IMR-90 (cell line): Measurements from ENCODE around the gene DGKH. TPM values are rescaled to one million over a fixed set of nuclear protein-coding genes. Genes with fewer than 3 reads are reported as not detected.

Experiments
- ATAC-seq: fragments of 200-7000 bp; cut with Tn5 transposase; 2 replicates; pipeline ENCODE4 v1.9.1; 2020; ENCODE audit warnings: low read depth, mild to moderate bottlenecking, moderate library complexity
- BruUV-seq: library from RNA; stranded (reverse); fragments of 400-500 nt; replicated peaks from 2 replicates; lab custom pipeline; 2021; lab: Mats Ljungman, UMichigan
- CTCF ChIA-PET: fragments of 300-600 bp; formaldehyde crosslinking; extraction: SDS; loops from one replicate; lab custom pipeline; 2021; ENCODE audit warnings: antibody characterized with exemption; lab: Yijun Ruan, JAX
- POLR2A ChIA-PET: fragments of 300-600 bp; sonication (Branson Sonifier 250); formaldehyde crosslinking; loops from one replicate; lab custom pipeline; 2022; ENCODE audit warnings: antibody characterized with exemption; ENCODE audit not compliant: unreplicated experiment; lab: Charles Lee
- DNase-seq: peaks from one replicate; pipeline ENCODE4 v3.0.0; 2013
- H2AFZ ChIP-seq: replicated peaks from 2 replicates; pipeline ENCODE3; 2013; ENCODE audit warnings: low read length, mild to moderate bottlenecking; ENCODE audit not compliant: poor library complexity
- H2AK5ac ChIP-seq: 2 replicates; pipeline ENCODE4 v1.6.1; 2013; ENCODE audit warnings: low read depth, low read length, inconsistent platforms
- H2AK9ac ChIP-seq: replicated peaks from 2 replicates; pipeline ENCODE3; 2013; ENCODE audit warnings: mild to moderate bottlenecking, low read depth, low read length, moderate library complexity; ENCODE audit not compliant: poor library complexity
- H2BK120ac ChIP-seq: 2 replicates; pipeline ENCODE4 v1.6.1; 2013; ENCODE audit warnings: low read depth, low read length, inconsistent platforms
- H2BK15ac ChIP-seq: 3 replicates; pipeline ENCODE4 v1.6.1; 2013; ENCODE audit warnings: low read depth, low read length, inconsistent platforms
- H2BK20ac ChIP-seq: 2 replicates; pipeline ENCODE4 v1.6.1; 2013; ENCODE audit warnings: low read depth, mild to moderate bottlenecking, inconsistent platforms, low read length, moderate library complexity
- H2BK5ac ChIP-seq: 2 replicates; pipeline ENCODE4 v1.6.1; 2013; ENCODE audit warnings: mild to moderate bottlenecking, low read depth, low read length, inconsistent platforms; ENCODE audit not compliant: poor library complexity, severe bottlenecking
- H3K14ac ChIP-seq: replicated peaks from 2 replicates; pipeline ENCODE4 v1.6.1; 2013; ENCODE audit warnings: low read depth, low read length, inconsistent platforms
- H3K18ac ChIP-seq: 2 replicates; pipeline ENCODE4 v1.6.1; 2013; ENCODE audit warnings: low read depth, low read length, control low read depth
- H3K23ac ChIP-seq: 2 replicates; pipeline ENCODE4 v1.6.1; 2013; ENCODE audit warnings: low read depth, low read length, inconsistent platforms
- H3K27ac ChIP-seq: 2 replicates; pipeline ENCODE4 v1.5.1; 2013; ENCODE audit warnings: mild to moderate bottlenecking, control low read depth, low read length; ENCODE audit not compliant: insufficient read depth
- H3K27me3 ChIP-seq: 2 replicates; pipeline ENCODE4 v1.6.1; 2013; ENCODE audit warnings: low read length; ENCODE audit not compliant: control insufficient read depth, insufficient read depth
- H3K36me3 ChIP-seq: 2 replicates; pipeline ENCODE4 v1.6.1; 2013; ENCODE audit warnings: low read length, mixed read lengths; ENCODE audit not compliant: control insufficient read depth, insufficient read depth
- H3K4ac ChIP-seq: 2 replicates; pipeline ENCODE4 v1.6.1; 2013; ENCODE audit warnings: low read depth, low read length, inconsistent platforms
- H3K4me1 ChIP-seq: 2 replicates; pipeline ENCODE4 v1.6.1; 2013; ENCODE audit warnings: low read length, mixed read lengths; ENCODE audit not compliant: control insufficient read depth, insufficient read depth
- H3K4me2 ChIP-seq: 2 replicates; pipeline ENCODE4 v1.6.1; 2013; ENCODE audit warnings: low read depth, mild to moderate bottlenecking, control low read depth, low read length, moderate library complexity
- H3K4me3 ChIP-seq: 2 replicates; pipeline ENCODE4 v1.5.1; 2013; ENCODE audit warnings: low read depth, mild to moderate bottlenecking, control low read depth, low read length, moderate library complexity; ENCODE audit not compliant: insufficient read depth
- H3K56ac ChIP-seq: 2 replicates; pipeline ENCODE4 v1.6.1; 2013; ENCODE audit warnings: low read length, inconsistent platforms; ENCODE audit not compliant: insufficient read depth; ENCODE audit errors: extremely low read depth
- H3K79me1 ChIP-seq, 2 experiments: 2 replicates each; pipeline ENCODE4 v1.6.1; 2013; ENCODE audit warnings: low read length in 2 of 2, inconsistent platforms in 1 of 2, low read depth in 1 of 2
- H3K9ac ChIP-seq: 2 replicates; pipeline ENCODE4 v1.6.1; 2013; ENCODE audit warnings: low read depth, low read length, control low read depth
- H3K9me1 ChIP-seq: 2 replicates; pipeline ENCODE4 v1.6.1; 2013; ENCODE audit warnings: low read length, inconsistent platforms; ENCODE audit not compliant: insufficient read depth
- H3K9me3 ChIP-seq: 2 replicates; pipeline ENCODE4 v1.6.1; 2013; ENCODE audit warnings: low read length; ENCODE audit not compliant: control insufficient read depth, insufficient read depth
- H4K20me1 ChIP-seq: 2 replicates; pipeline ENCODE4 v1.6.1; 2013; ENCODE audit warnings: low read length, inconsistent platforms; ENCODE audit not compliant: insufficient read depth
- H4K5ac ChIP-seq: 2 replicates; pipeline ENCODE4 v1.6.1; 2013; ENCODE audit warnings: mild to moderate bottlenecking, low read depth, low read length, control low read depth
- H4K8ac ChIP-seq, 2 experiments: 2 replicates each; pipeline ENCODE4 v1.6.1; 2013; ENCODE audit warnings: low read depth in 2 of 2, low read length in 2 of 2, control low read depth in 1 of 2, inconsistent platforms in 1 of 2
- H4K91ac ChIP-seq: 2 replicates; pipeline ENCODE4 v1.6.1; 2013; ENCODE audit warnings: low read depth, low read length, inconsistent platforms; ENCODE audit not compliant: insufficient read depth
- BHLHE40 ChIP-seq: fragments of 150-350 bp; IDR thresholded peaks from 2 replicates; pipeline ENCODE4 v1.6.1; 2016; ENCODE audit warnings: mild to moderate bottlenecking, low read depth, low read length
- CEBPB ChIP-seq: IDR thresholded peaks from 2 replicates; pipeline ENCODE4 v1.6.1; 2012; ENCODE audit warnings: low read depth, low read length, improper control_type of control experiment
- CHD1 ChIP-seq: IDR thresholded peaks from 2 replicates; pipeline ENCODE4 v1.6.1; 2012; ENCODE audit warnings: low read depth, low read length, improper control_type of control experiment
- FOS ChIP-seq: fragments of 150-350 bp; IDR thresholded peaks from 2 replicates; pipeline ENCODE4 v1.6.1; 2016; ENCODE audit warnings: low read depth, low read length
- MAFK ChIP-seq: IDR thresholded peaks from 2 replicates; pipeline ENCODE4 v1.6.1; 2012; ENCODE audit warnings: low read depth, low read length, improper control_type of control experiment
- MAZ ChIP-seq: IDR thresholded peaks from 2 replicates; pipeline ENCODE4 v1.6.1; 2012; ENCODE audit warnings: low read depth, mild to moderate bottlenecking, low read length, improper control_type of control experiment, moderate library complexity, borderline replicate concordance
- MXI1 ChIP-seq: IDR thresholded peaks from 2 replicates; pipeline ENCODE4 v1.6.1; 2012; ENCODE audit warnings: low read depth, mild to moderate bottlenecking, low read length, moderate library complexity, borderline replicate concordance
- NFE2L2 ChIP-seq: fragments of 150-350 bp; IDR thresholded peaks from 2 replicates; pipeline ENCODE4 v1.6.1; 2016; ENCODE audit warnings: low read depth, mild to moderate bottlenecking, low read length
- POLR2A ChIP-seq: IDR thresholded peaks from 2 replicates; pipeline ENCODE4 v1.6.1; 2012; ENCODE audit warnings: mild to moderate bottlenecking, low read depth, low read length
- RAD21 ChIP-seq: IDR thresholded peaks from 2 replicates; pipeline ENCODE4 v1.6.1; 2012; ENCODE audit warnings: low read length, improper control_type of control experiment
- RCOR1 ChIP-seq: IDR thresholded peaks from 2 replicates; pipeline ENCODE4 v1.6.1; 2012; ENCODE audit warnings: mild to moderate bottlenecking, low read length, improper control_type of control experiment; ENCODE audit not compliant: insufficient replicate concordance
- RFX5 ChIP-seq: IDR thresholded peaks from 2 replicates; pipeline ENCODE4 v1.8.0; 2012; ENCODE audit warnings: low read depth, mild to moderate bottlenecking, low read length, moderate library complexity
- SMC3 ChIP-seq: fragments of 150-350 bp; IDR thresholded peaks from 2 replicates; pipeline ENCODE4 v1.6.1; 2016; ENCODE audit warnings: low read depth, mild to moderate bottlenecking, antibody characterized with exemption, low read length, moderate library complexity
- dilution Hi-C: fragments of 300-500 bp; cut with HindIII; formaldehyde crosslinking; loops from one replicate; pipeline ENCODE4 v1.14.3; 2018; ENCODE audit warnings: low sequenced_read_pairs; ENCODE audit not compliant: unreplicated experiment
- in situ Hi-C: fragments of 300-500 bp; cut with MboI; formaldehyde crosslinking; loops from 3 replicates; pipeline ENCODE4 v1.14.3; 2019; ENCODE audit warnings: low sequenced_read_pairs, inconsistent platforms, mixed read lengths
- intact Hi-C: fragments of 100-400 bp; cut with micrococcal nuclease; formaldehyde crosslinking; loops from 2 replicates; pipeline ENCODE4 v1.10.0; 2022
- polyA plus RNA-seq, 3 experiments: library from polyadenylated mRNA; depleted of rRNA; stranded (reverse); fragments of >200 nt; gene quantifications; 2 replicates each; pipeline ENCODE4 v1.2.3, GENCODE V29; 2012; ENCODE audit warnings: low replicate concordance in 1 of 3
- total RNA-seq: library from RNA; depleted of rRNA; stranded (reverse); fragments of >200 nt; gene quantifications from 2 replicates; pipeline ENCODE4 v1.2.3, GENCODE V29; 2012
- TF ChIP-seq, protein P1 (sequence below): fragments of 150-350 bp; IDR thresholded peaks from 2 replicates; pipeline ENCODE4 v1.6.1; 2016; ENCODE audit warnings: low read depth, mild to moderate bottlenecking, low read length, moderate library complexity, borderline replicate concordance
- TF ChIP-seq, protein P2 (sequence below): fragments of 150-350 bp; IDR thresholded peaks from 2 replicates; pipeline ENCODE4 v1.6.1; 2017; ENCODE audit warnings: mild to moderate bottlenecking, antibody characterized with exemption, low read length, low read depth
- TF ChIP-seq, protein P3 (sequence below): conservative IDR thresholded peaks from 2 replicates; pipeline ENCODE4 v1.5.1; 2012; ENCODE audit warnings: mild to moderate bottlenecking, low read depth, low read length, improper control_type of control experiment

Gene DGKH
- total and polyA plus RNA-seq, 2 of the 4 experiments (the other 2 are of a cell fraction) = 2.0 to 13.4 TPM

DNA sequence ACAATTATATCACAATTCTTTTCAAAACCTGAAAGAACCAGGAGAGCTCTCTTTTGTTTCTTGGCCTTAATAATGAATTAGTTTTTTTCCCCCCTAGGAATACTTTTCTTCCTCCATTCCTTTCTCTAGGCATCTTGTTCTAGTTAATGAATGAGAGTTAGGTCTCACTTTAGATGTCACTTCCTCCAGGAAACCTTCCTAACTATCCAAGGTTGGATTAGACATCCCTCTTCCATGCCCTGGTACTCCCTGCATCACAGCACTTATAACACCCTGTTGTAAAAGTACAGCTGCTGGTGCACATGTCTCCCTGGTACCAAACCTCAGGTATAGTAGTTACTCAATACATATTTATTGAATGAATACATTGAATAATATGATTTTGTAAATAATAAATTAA lies 21.2 kb upstream of the DGKH start:
- H3K79me1 ChIP-seq = no peaks in the 10 kb centered on the region
- H2BK15ac ChIP-seq = no peak overlapping the region; the same call in 2 of the 3 replicates
- no peaks in the 10 kb centered on the region for H4K20me1 ChIP-seq
- H3K4me2 ChIP-seq = no peak overlapping the region
- peaks cover 6% of the 10 kb centered on the region; the same call in 1 of the 2 replicates for H3K9me1 ChIP-seq
- no peaks in the 10 kb centered on the region for H3K4me1 ChIP-seq
- no peak overlapping the region; the same call in 1 of the 2 replicates for H3K4ac ChIP-seq
- no peak overlapping the region for H2AK9ac ChIP-seq
- H3K18ac ChIP-seq = no peak overlapping the region
- H2BK5ac ChIP-seq = no peak overlapping the region
- POLR2A ChIA-PET = no interaction called here
- BruUV-seq = no TSS peak
- in situ Hi-C loops = no loop called here
- H3K9me3 ChIP-seq = no peaks in the 10 kb centered on the region
- H3K14ac ChIP-seq = no peak overlapping the region
- H3K36me3 ChIP-seq = no peaks in the 10 kb centered on the region
- no peak overlapping the region for H3K4me3 ChIP-seq
- ATAC-seq (no peak), DNase-seq (no peak)
- dilution Hi-C loops = no loop called here
- no peak overlapping the region for H2AFZ ChIP-seq
- H3K56ac ChIP-seq = no peak overlapping the region
- no peak overlapping the region for H3K27ac ChIP-seq
- H2AK5ac ChIP-seq = no peak overlapping the region; the same call in 1 of the 2 replicates
- H2BK120ac ChIP-seq = no peak overlapping the region
- no peak overlapping the region for H3K9ac ChIP-seq
- CTCF ChIA-PET = interaction anchor here (0.9 kb wide), 1 partner anchor 15 kb away, joined by 4 read pairs; no protein-coding TSS in a partner anchor
- intact Hi-C loops = no loop called here
- H2BK20ac ChIP-seq = no peak overlapping the region
- TF ChIP-seq SMC3 = no peak
- TF ChIP-seq BHLHE40 = no peak
- TF ChIP-seq CHD1 = no peak
- TF ChIP-seq, protein P1, sequence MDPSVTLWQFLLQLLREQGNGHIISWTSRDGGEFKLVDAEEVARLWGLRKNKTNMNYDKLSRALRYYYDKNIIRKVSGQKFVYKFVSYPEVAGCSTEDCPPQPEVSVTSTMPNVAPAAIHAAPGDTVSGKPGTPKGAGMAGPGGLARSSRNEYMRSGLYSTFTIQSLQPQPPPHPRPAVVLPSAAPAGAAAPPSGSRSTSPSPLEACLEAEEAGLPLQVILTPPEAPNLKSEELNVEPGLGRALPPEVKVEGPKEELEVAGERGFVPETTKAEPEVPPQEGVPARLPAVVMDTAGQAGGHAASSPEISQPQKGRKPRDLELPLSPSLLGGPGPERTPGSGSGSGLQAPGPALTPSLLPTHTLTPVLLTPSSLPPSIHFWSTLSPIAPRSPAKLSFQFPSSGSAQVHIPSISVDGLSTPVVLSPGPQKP = no peak
- TF ChIP-seq FOS = no peak
- TF ChIP-seq, protein P2, sequence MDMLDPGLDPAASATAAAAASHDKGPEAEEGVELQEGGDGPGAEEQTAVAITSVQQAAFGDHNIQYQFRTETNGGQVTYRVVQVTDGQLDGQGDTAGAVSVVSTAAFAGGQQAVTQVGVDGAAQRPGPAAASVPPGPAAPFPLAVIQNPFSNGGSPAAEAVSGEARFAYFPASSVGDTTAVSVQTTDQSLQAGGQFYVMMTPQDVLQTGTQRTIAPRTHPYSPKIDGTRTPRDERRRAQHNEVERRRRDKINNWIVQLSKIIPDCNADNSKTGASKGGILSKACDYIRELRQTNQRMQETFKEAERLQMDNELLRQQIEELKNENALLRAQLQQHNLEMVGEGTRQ = no peak
- TF ChIP-seq RFX5 = no peak
- TF ChIP-seq, protein P3, sequence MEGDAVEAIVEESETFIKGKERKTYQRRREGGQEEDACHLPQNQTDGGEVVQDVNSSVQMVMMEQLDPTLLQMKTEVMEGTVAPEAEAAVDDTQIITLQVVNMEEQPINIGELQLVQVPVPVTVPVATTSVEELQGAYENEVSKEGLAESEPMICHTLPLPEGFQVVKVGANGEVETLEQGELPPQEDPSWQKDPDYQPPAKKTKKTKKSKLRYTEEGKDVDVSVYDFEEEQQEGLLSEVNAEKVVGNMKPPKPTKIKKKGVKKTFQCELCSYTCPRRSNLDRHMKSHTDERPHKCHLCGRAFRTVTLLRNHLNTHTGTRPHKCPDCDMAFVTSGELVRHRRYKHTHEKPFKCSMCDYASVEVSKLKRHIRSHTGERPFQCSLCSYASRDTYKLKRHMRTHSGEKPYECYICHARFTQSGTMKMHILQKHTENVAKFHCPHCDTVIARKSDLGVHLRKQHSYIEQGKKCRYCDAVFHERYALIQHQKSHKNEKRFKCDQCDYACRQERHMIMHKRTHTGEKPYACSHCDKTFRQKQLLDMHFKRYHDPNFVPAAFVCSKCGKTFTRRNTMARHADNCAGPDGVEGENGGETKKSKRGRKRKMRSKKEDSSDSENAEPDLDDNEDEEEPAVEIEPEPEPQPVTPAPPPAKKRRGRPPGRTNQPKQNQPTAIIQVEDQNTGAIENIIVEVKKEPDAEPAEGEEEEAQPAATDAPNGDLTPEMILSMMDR = no peak
- TF ChIP-seq NFE2L2 = no peak
- no peak for TF ChIP-seq MAFK
- no peak for TF ChIP-seq POLR2A
- no peak for TF ChIP-seq RCOR1
- no peak for TF ChIP-seq MAZ
- TF ChIP-seq CEBPB = no peak
- no peak for TF ChIP-seq RAD21
- TF ChIP-seq MXI1 = no peak
- H3K27me3 ChIP-seq = no peaks in the 10 kb centered on the region
- H4K8ac ChIP-seq = no peak overlapping the region
- H4K91ac ChIP-seq = no peak overlapping the region
- no peak overlapping the region for H3K23ac ChIP-seq
- no peak overlapping the region for H4K5ac ChIP-seq
